WTC11 (cell line): ENCODE results near the gene GABRB3.

Source experiments
- AFF4 ChIP-seq: sonication (generic); formaldehyde crosslinking; IDR thresholded peaks from 2 replicates; pipeline ENCODE4 v1.8.1; 2023; ENCODE audit warnings: mild to moderate bottlenecking, missing genetic modification reagents, borderline replicate concordance
- CTCF ChIP-seq: fragments of 200-600 bp; IDR thresholded peaks from 2 replicates; pipeline ENCODE4 v1.8.0; 2022; ENCODE audit warnings: antibody characterized with exemption
- EMX1 ChIP-seq: fragments of 250-450 bp; sonication (Bioruptor Pico); IDR thresholded peaks from 2 replicates; pipeline ENCODE4 v1.8.0; 2021; ENCODE audit warnings: mild to moderate bottlenecking
- FOXP4 ChIP-seq: sonication (generic); formaldehyde crosslinking; IDR thresholded peaks from 2 replicates; pipeline ENCODE4 v1.8.0; 2022; ENCODE audit warnings: mild to moderate bottlenecking, missing genetic modification reagents
- MAX ChIP-seq: sonication (generic); formaldehyde crosslinking; IDR thresholded peaks from 2 replicates; pipeline ENCODE4 v1.8.0; 2022; ENCODE audit warnings: mild to moderate bottlenecking, missing genetic modification reagents
- MLX ChIP-seq: sonication (generic); formaldehyde crosslinking; IDR thresholded peaks from 2 replicates; pipeline ENCODE4 v1.8.1; 2023; ENCODE audit warnings: mild to moderate bottlenecking, missing genetic modification reagents, moderate library complexity
- TCF7 ChIP-seq: sonication (generic); formaldehyde crosslinking; IDR thresholded peaks from 2 replicates; pipeline ENCODE4 v1.8.0; 2022; ENCODE audit warnings: mild to moderate bottlenecking, low read depth, missing genetic modification reagents, moderate library complexity
- ZNF138 ChIP-seq: sonication (generic); formaldehyde crosslinking; conservative IDR thresholded peaks from 2 replicates; pipeline ENCODE4 v1.8.1; 2022; ENCODE audit warnings: mild to moderate bottlenecking, moderate library complexity, missing genetic modification reagents

- no peak for TF ChIP-seq MLX (CRISPR knock-in tag)
- TF ChIP-seq CTCF, result no peak
- TF ChIP-seq AFF4 (CRISPR knock-in tag), result no peak
- TF ChIP-seq ZNF138 (CRISPR knock-in tag), result no peak
- no peak for TF ChIP-seq FOXP4 (CRISPR knock-in tag)
- no peak for TF ChIP-seq EMX1 (CRISPR knock-in tag)
- no peak for TF ChIP-seq MAX (CRISPR knock-in tag)
- TF ChIP-seq TCF7 (CRISPR knock-in tag), result no peak
These were observed 211.0 kb downstream of the GABRB3 start for GRCh38 chr15:26561896-26562295.
